HG02840 (cell line): ENCODE data around the gene MYLK3.

Experiments
- ATAC-seq: cut with Tn5 transposase; IDR thresholded peaks from one replicate; pipeline ENCODE4 v1.9.1; 2021; ENCODE audit warnings: mild to moderate bottlenecking, moderate library complexity, moderate number of reproducible peaks; ENCODE audit not compliant: unreplicated experiment, low FRiP score

MYLK3 gene

GRCh38 chr16:46729326-46729995, 18.7 kb downstream of the MYLK3 start:
- no peak for ATAC-seq

- no peak for ATAC-seq
Observed at GRCh38 chr16:46728806-46729205, 19.3 kb downstream of the MYLK3 start.

GRCh38 chr16:46727630-46728029, 20.5 kb downstream of the MYLK3 start:
- no peak for ATAC-seq

- ATAC-seq, result no peak
Observed at GRCh38 chr16:46727184-46727583, 21.0 kb downstream of the MYLK3 start.

GRCh38 chr16:46721885-46722284, 26.3 kb downstream of the MYLK3 start:
- no peak for ATAC-seq

GRCh38 chr16:46720619-46721018, 27.5 kb downstream of the MYLK3 start:
- no peak for ATAC-seq

- ATAC-seq, result no peak
Observed at GRCh38 chr16:46719528-46719927, 28.6 kb downstream of the MYLK3 start.

- no peak for ATAC-seq
Observed at GRCh38 chr16:46718214-46718613, 29.9 kb downstream of the MYLK3 start.

GRCh38 chr16:46717692-46718091, 30.5 kb downstream of the MYLK3 start:
- ATAC-seq, result no peak

- no peak for ATAC-seq
Observed at GRCh38 chr16:46715769-46716305, 32.3 kb downstream of the MYLK3 start.

GRCh38 chr16:46714797-46715591, 33.1 kb downstream of the MYLK3 start:
- ATAC-seq, result no peak

- no peak for ATAC-seq
Observed at GRCh38 chr16:46713634-46714033, 34.5 kb downstream of the MYLK3 start.

GRCh38 chr16:46712911-46713310, 35.2 kb downstream of the MYLK3 start:
- no peak for ATAC-seq

- no peak for ATAC-seq
Observed at GRCh38 chr16:46711106-46712058, 36.8 kb downstream of the MYLK3 start.

GRCh38 chr16:46709469-46710005, 38.6 kb downstream of the MYLK3 start:
- no peak for ATAC-seq

GRCh38 chr16:46706642-46707041, 41.5 kb downstream of the MYLK3 start:
- no peak for ATAC-seq

- ATAC-seq, result no peak
Observed at GRCh38 chr16:46702030-46702429, 46.1 kb downstream of the MYLK3 start.

- ATAC-seq, result no peak
Observed at GRCh38 chr16:46701615-46702014, 46.5 kb downstream of the MYLK3 start.

- no peak for ATAC-seq
Observed at GRCh38 chr16:46700048-46700447, 48.1 kb downstream of the MYLK3 start.

GRCh38 chr16:46696957-46697356, 51.2 kb downstream of the MYLK3 start:
- no peak for ATAC-seq
